Neural cell (in vitro differentiated cells): Measurements from ENCODE around the gene MMP3. TPM values are rescaled to one million over a fixed set of nuclear protein-coding genes. Genes with fewer than 3 reads are reported as not detected.

Source experiments
- H2AFZ ChIP-seq: fragments of 200-600, 300-800 bp; sonication (generic), shearing (Covaris generic); 2 replicates; pipeline ENCODE4 v1.6.0; 2014; ENCODE audit warnings: low read depth, mild to moderate bottlenecking, antibody characterized with exemption, low read length, moderate library complexity
- H3F3A ChIP-seq: fragments of 200-600 bp; shearing (Covaris generic); 2 replicates; pipeline ENCODE4 v1.6.1; 2016; ENCODE audit warnings: mild to moderate bottlenecking, moderate library complexity, mixed read lengths, antibody characterized with exemption, low read length; ENCODE audit not compliant: insufficient read depth, poor library complexity, severe bottlenecking
- H3K27ac ChIP-seq: fragments of 200-600, 300-800 bp; sonication (generic), shearing (Covaris generic); 2 replicates; pipeline ENCODE4 v1.5.1; 2014; ENCODE audit warnings: mild to moderate bottlenecking, low read length, moderate library complexity
- H3K27me3 ChIP-seq: fragments of 300-800, 200-600 bp; sonication (generic), shearing (Covaris generic); 2 replicates; pipeline ENCODE4 v1.6.0; 2014; ENCODE audit warnings: mild to moderate bottlenecking, low read depth, low read length, moderate library complexity; ENCODE audit not compliant: insufficient read depth
- H3K36me3 ChIP-seq: fragments of 300-800, 200-600 bp; sonication (generic), shearing (Covaris generic); 2 replicates; pipeline ENCODE4 v1.5.1; 2014; ENCODE audit warnings: mild to moderate bottlenecking, antibody characterized with exemption, low read length, moderate library complexity; ENCODE audit not compliant: insufficient read depth
- H3K4me2 ChIP-seq: fragments of 300-800, 200-600 bp; sonication (generic), shearing (Covaris generic); 2 replicates; pipeline ENCODE4 v1.6.0; 2014; ENCODE audit warnings: mild to moderate bottlenecking, low read length
- H3K4me3 ChIP-seq: fragments of 300-800, 200-600 bp; sonication (generic), shearing (Covaris generic); 2 replicates; pipeline ENCODE4 v1.5.1; 2014; ENCODE audit warnings: mild to moderate bottlenecking, low read length, moderate library complexity
- H3K79me2 ChIP-seq: fragments of 200-600 bp; shearing (Covaris generic); replicated peaks from 2 replicates; pipeline ENCODE4 v1.6.0; 2014; ENCODE audit warnings: mild to moderate bottlenecking, low read length, moderate library complexity; ENCODE audit not compliant: insufficient read depth
- H3K9ac ChIP-seq: fragments of 300-800, 200-600 bp; sonication (generic), shearing (Covaris generic); 2 replicates; pipeline ENCODE4 v1.6.1; 2016; ENCODE audit warnings: mild to moderate bottlenecking, low read length, mixed read lengths
- H3K9me2 ChIP-seq: fragments of 200-600 bp; shearing (Covaris generic); 2 replicates; pipeline ENCODE4 v1.6.1; 2016; ENCODE audit warnings: mild to moderate bottlenecking, low read length, mixed read lengths; ENCODE audit not compliant: insufficient read depth
- H3K9me3 ChIP-seq: fragments of 200-600, 300-800 bp; sonication (generic), shearing (Covaris generic); 2 replicates; pipeline ENCODE4 v1.6.1; 2016; ENCODE audit warnings: mild to moderate bottlenecking, mixed run types, low read length, moderate library complexity, mixed read lengths
- H4K20me1 ChIP-seq: fragments of 200-600 bp; shearing (Covaris generic); 2 replicates; pipeline ENCODE4 v1.6.1; 2016; ENCODE audit warnings: mild to moderate bottlenecking, mixed run types; ENCODE audit not compliant: insufficient read depth
- CTCF ChIP-seq: fragments of 450-650 bp; IDR thresholded peaks from 2 replicates; pipeline ENCODE4 v1.5.1; 2014; ENCODE audit warnings: antibody characterized with exemption, mild to moderate bottlenecking, moderate library complexity; ENCODE audit not compliant: poor library complexity, severe bottlenecking
- EP300 ChIP-seq: fragments of 450-650 bp; conservative IDR thresholded peaks from 2 replicates; pipeline ENCODE4 v1.6.1; 2014; ENCODE audit warnings: antibody characterized with exemption, mild to moderate bottlenecking, moderate library complexity; ENCODE audit not compliant: poor library complexity, severe bottlenecking
- EZH2 ChIP-seq: fragments of 200-600, 300-800 bp; shearing (Covaris generic), sonication (generic); IDR thresholded peaks from 2 replicates; pipeline ENCODE4 v1.6.1; 2014; ENCODE audit warnings: antibody characterized with exemption, low read length, borderline replicate concordance, mild to moderate bottlenecking; ENCODE audit not compliant: insufficient read depth, poor library complexity, severe bottlenecking
- MXI1 ChIP-seq: fragments of 450-650 bp; conservative IDR thresholded peaks from 2 replicates; pipeline ENCODE4 v1.6.1; 2014; ENCODE audit warnings: antibody characterized with exemption, mild to moderate bottlenecking; ENCODE audit not compliant: poor library complexity, severe bottlenecking
- POLR2AphosphoS5 ChIP-seq: IDR thresholded peaks from 2 replicates; pipeline ENCODE4 v1.6.1; 2012
- RAD21 ChIP-seq: fragments of 450-650 bp; conservative IDR thresholded peaks from 2 replicates; pipeline ENCODE4 v1.6.1; 2014; ENCODE audit warnings: antibody characterized with exemption, mild to moderate bottlenecking, moderate library complexity
- REST ChIP-seq: IDR thresholded peaks from 2 replicates; pipeline ENCODE4 v1.6.1; 2012; ENCODE audit warnings: borderline replicate concordance
- SMC3 ChIP-seq: fragments of 450-650 bp; conservative IDR thresholded peaks from 2 replicates; pipeline ENCODE4 v1.6.1; 2014; ENCODE audit warnings: antibody characterized with exemption, mild to moderate bottlenecking, moderate library complexity; ENCODE audit not compliant: poor library complexity
- TAF1 ChIP-seq: IDR thresholded peaks from 2 replicates; pipeline ENCODE4 v1.6.1; 2012; ENCODE audit warnings: low read depth
- polyA plus RNA-seq: library from polyadenylated mRNA; depleted of rRNA; stranded (reverse); fragments of >200 nt; gene quantifications from 2 replicates; pipeline ENCODE4 v1.2.3, GENCODE V29; 2014

MMP3 gene
- polyA plus RNA-seq, 1 donor from 2014 or later: not detected

GRCh38 chr11:102802341-102802740, 41.1 kb downstream of the MMP3 start:
- Histone ChIP-seq H3K4me2 (no peak overlapping the region), H3K4me3 (no peak overlapping the region), H3K9me3 (no peaks in the 10 kb centered on the region), H4K20me1 (no peaks in the 10 kb centered on the region), H3K36me3 (no peaks in the 10 kb centered on the region), H3K9me2 (no peaks in the 10 kb centered on the region), H3K27ac (no peak overlapping the region), H3F3A (no peaks in the 10 kb centered on the region), H3K27me3 (no peaks in the 10 kb centered on the region), H3K79me2 (no peaks in the 10 kb centered on the region), H2AFZ (no peak overlapping the region), H3K9ac (no peak overlapping the region)
- no peak for TF ChIP-seq TAF1
- no peak for TF ChIP-seq RAD21
- TF ChIP-seq EZH2: no peak
- no peak for TF ChIP-seq CTCF
- TF ChIP-seq MXI1: no peak
- no peak for TF ChIP-seq EP300
- TF ChIP-seq POLR2AphosphoS5: no peak
- TF ChIP-seq SMC3: no peak
- TF ChIP-seq REST: no peak

GRCh38 chr11:102800767-102801166, 42.6 kb downstream of the MMP3 start:
- no peaks in the 10 kb centered on the region for H3K9me2 ChIP-seq
- H4K20me1 ChIP-seq: no peaks in the 10 kb centered on the region
- no peaks in the 10 kb centered on the region for H3K36me3 ChIP-seq
- H3K27me3 ChIP-seq: no peaks in the 10 kb centered on the region
- no peaks in the 10 kb centered on the region for H3K9me3 ChIP-seq
- H2AFZ ChIP-seq: no peak overlapping the region
- H3K4me2 ChIP-seq: no peak overlapping the region
- no peak overlapping the region for H3K4me3 ChIP-seq
- TF ChIP-seq MXI1 (no peak), EZH2 (no peak), POLR2AphosphoS5 (no peak), CTCF (no peak), SMC3 (no peak), RAD21 (no peak), REST (no peak), EP300 (no peak), TAF1 (no peak)
- no peak overlapping the region for H3K9ac ChIP-seq
- no peaks in the 10 kb centered on the region for H3K79me2 ChIP-seq
- H3K27ac ChIP-seq: no peak overlapping the region
- no peaks in the 10 kb centered on the region for H3F3A ChIP-seq
